HepG2 (cell line): ENCODE results near the gene KRI1. TPM values are rescaled to one million over a fixed set of nuclear protein-coding genes. Genes with fewer than 3 reads are reported as not detected.

Experiments
- CAMTA2 ChIP-seq: sonication (generic); formaldehyde crosslinking; IDR thresholded peaks from 2 replicates; pipeline ENCODE4 v1.4.0; 2020; ENCODE audit warnings: mild to moderate bottlenecking, missing genetic modification reagents, borderline replicate concordance
- KDM2A ChIP-seq: sonication (generic); formaldehyde crosslinking; IDR thresholded peaks from 2 replicates; pipeline ENCODE4 v1.4.0; 2020; ENCODE audit warnings: low read depth, missing genetic modification reagents, borderline replicate concordance
- PHB2 ChIP-seq: fragments of 450-650 bp; IDR thresholded peaks from 2 replicates; pipeline ENCODE4 v1.6.1; 2018; ENCODE audit not compliant: partially characterized antibody
- SMARCE1 ChIP-seq: fragments of 450-650 bp; IDR thresholded peaks from 2 replicates; pipeline ENCODE4 v1.6.1; 2017; ENCODE audit warnings: borderline replicate concordance
- ZFP90 ChIP-seq: sonication (generic); formaldehyde crosslinking; IDR thresholded peaks from 2 replicates; pipeline ENCODE4 v1.8.0; 2022; ENCODE audit warnings: missing genetic modification reagents, mild to moderate bottlenecking, inconsistent platforms, borderline replicate concordance
- ZNF556 ChIP-seq: sonication (generic); formaldehyde crosslinking; IDR thresholded peaks from 2 replicates; pipeline ENCODE4 v1.4.0; 2020; ENCODE audit warnings: mild to moderate bottlenecking, missing genetic modification reagents, borderline replicate concordance
- ZNF709 ChIP-seq: sonication (generic); formaldehyde crosslinking; IDR thresholded peaks from 2 replicates; pipeline ENCODE4 v1.5.0; 2020; ENCODE audit warnings: mild to moderate bottlenecking, missing genetic modification reagents
- ZZZ3 ChIP-seq: sonication (generic); formaldehyde crosslinking; IDR thresholded peaks from 2 replicates; pipeline ENCODE4 v1.4.0; 2020; ENCODE audit warnings: missing genetic modification reagents, mild to moderate bottlenecking, borderline replicate concordance
- polyA plus RNA-seq, 8 experiments: library from polyadenylated mRNA; depleted of rRNA in 3 of 8; stranded (reverse) in 7 of 8; unstranded in 1 of 8; fragments of >200 nt; fragmentation: Illumina TruSeq in 4 of 8; extraction: Trizol in 4 of 8; gene quantifications; 2 replicates each; pipeline versions ENCODE4 v1.2.1 to v1.2.3, GENCODE V29; 2011 to 2016; ENCODE audit warnings: low read depth in 4 of 8, missing spikeins in 1 of 8, mixed read lengths in 1 of 8; ENCODE audit not compliant: insufficient read depth in 1 of 8
- total RNA-seq, 5 experiments: library from RNA; depleted of rRNA; stranded (reverse); fragments of >200 nt; fragmentation: Illumina TruSeq; extraction: Trizol; gene quantifications; 2 replicates each; pipeline ENCODE4 v1.2.3, GENCODE V29; 2016; ENCODE audit warnings: low read depth in 1 of 5
- TF ChIP-seq, protein P1 (sequence below): sonication (generic); formaldehyde crosslinking; IDR thresholded peaks from 2 replicates; pipeline ENCODE4 v1.4.0; 2020; ENCODE audit warnings: missing genetic modification reagents, borderline replicate concordance
- TF ChIP-seq, protein P2 (sequence below): sonication (generic); formaldehyde crosslinking; IDR thresholded peaks from 2 replicates; pipeline ENCODE4 v1.5.0; 2020; ENCODE audit warnings: mild to moderate bottlenecking, missing genetic modification reagents, borderline replicate concordance
- TF ChIP-seq, protein P3 (sequence below): IDR thresholded peaks from 2 replicates; pipeline ENCODE4 v1.6.1; 2016; ENCODE audit warnings: low read depth, borderline replicate concordance
- TF ChIP-seq, protein P4 (sequence below): IDR thresholded peaks from 2 replicates; pipeline ENCODE4 v1.6.1; 2016; ENCODE audit warnings: mild to moderate bottlenecking

Gene KRI1
- total and polyA plus RNA-seq, 2 of the 13 experiments (the other 11 are each of a cell fraction or from before 2014, with no cell fraction given): 9.1 to 11.7 TPM

DNA sequence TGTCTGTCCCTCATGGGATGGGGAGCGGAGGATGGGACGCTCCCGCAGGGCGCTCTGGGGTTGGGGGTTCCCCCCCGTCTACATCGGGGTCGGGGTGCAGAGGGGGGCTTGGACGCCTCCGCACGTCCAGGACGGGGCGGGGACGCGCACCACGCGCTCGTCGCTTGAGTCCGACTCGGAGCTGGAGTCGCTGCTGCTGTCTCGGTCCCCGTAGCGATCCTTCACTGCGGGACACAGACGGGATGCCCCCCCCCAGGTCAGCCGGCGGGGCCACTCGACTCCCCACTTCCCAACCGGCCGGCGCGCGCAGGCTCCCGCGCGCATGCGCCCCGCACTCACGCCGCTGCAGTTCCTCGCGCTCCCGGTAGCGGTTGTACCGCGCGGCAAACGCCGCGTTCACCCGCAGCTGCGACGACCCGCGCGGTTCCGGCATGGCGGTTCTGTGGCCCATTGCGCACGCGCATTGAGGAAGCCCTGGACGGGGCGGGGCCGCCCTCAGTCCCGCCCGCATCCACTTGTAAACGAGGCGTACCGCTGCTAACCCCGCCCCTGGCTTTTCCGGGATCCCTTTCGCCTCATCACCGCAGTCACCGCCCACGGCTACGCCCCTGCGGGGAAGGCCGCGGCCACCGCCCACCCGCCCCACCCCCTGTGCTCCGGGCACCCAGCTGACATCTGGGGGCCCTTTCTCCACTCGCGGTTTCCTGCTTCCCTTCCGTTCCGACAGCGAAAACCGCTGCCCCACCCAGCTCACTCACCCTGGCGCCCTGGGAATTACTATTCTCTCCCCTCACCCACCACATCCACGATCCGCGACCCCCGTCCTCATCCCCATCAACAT lies at the start of gene KRI1 (continued):
- TF ChIP-seq, protein P1, sequence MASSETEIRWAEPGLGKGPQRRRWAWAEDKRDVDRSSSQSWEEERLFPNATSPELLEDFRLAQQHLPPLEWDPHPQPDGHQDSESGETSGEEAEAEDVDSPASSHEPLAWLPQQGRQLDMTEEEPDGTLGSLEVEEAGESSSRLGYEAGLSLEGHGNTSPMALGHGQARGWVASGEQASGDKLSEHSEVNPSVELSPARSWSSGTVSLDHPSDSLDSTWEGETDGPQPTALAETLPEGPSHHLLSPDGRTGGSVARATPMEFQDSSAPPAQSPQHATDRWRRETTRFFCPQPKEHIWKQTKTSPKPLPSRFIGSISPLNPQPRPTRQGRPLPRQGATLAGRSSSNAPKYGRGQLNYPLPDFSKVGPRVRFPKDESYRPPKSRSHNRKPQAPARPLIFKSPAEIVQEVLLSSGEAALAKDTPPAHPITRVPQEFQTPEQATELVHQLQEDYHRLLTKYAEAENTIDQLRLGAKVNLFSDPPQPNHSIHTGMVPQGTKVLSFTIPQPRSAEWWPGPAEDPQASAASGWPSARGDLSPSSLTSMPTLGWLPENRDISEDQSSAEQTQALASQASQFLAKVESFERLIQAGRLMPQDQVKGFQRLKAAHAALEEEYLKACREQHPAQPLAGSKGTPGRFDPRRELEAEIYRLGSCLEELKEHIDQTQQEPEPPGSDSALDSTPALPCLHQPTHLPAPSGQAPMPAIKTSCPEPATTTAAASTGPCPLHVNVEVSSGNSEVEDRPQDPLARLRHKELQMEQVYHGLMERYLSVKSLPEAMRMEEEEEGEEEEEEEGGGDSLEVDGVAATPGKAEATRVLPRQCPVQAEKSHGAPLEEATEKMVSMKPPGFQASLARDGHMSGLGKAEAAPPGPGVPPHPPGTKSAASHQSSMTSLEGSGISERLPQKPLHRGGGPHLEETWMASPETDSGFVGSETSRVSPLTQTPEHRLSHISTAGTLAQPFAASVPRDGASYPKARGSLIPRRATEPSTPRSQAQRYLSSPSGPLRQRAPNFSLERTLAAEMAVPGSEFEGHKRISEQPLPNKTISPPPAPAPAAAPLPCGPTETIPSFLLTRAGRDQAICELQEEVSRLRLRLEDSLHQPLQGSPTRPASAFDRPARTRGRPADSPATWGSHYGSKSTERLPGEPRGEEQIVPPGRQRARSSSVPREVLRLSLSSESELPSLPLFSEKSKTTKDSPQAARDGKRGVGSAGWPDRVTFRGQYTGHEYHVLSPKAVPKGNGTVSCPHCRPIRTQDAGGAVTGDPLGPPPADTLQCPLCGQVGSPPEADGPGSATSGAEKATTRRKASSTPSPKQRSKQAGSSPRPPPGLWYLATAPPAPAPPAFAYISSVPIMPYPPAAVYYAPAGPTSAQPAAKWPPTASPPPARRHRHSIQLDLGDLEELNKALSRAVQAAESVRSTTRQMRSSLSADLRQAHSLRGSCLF: no peak
- TF ChIP-seq SMARCE1 (no peak), CAMTA2 (CRISPR knock-in tag) (0 out of 2 replicates have a peak, but pooled peaks have one; percentile 60), ZZZ3 (CRISPR knock-in tag) (0 out of 2 replicates have a peak, but pooled peaks have one; percentile 33), PHB2 (no peak), ZFP90 (CRISPR knock-in tag) (peak; percentile 75; the same call in 1 of the 2 replicates), KDM2A (peak; percentile 91), ZNF709 (CRISPR knock-in tag) (peak; percentile 93), ZNF556 (CRISPR knock-in tag) (no peak)
- TF ChIP-seq, protein P2, sequence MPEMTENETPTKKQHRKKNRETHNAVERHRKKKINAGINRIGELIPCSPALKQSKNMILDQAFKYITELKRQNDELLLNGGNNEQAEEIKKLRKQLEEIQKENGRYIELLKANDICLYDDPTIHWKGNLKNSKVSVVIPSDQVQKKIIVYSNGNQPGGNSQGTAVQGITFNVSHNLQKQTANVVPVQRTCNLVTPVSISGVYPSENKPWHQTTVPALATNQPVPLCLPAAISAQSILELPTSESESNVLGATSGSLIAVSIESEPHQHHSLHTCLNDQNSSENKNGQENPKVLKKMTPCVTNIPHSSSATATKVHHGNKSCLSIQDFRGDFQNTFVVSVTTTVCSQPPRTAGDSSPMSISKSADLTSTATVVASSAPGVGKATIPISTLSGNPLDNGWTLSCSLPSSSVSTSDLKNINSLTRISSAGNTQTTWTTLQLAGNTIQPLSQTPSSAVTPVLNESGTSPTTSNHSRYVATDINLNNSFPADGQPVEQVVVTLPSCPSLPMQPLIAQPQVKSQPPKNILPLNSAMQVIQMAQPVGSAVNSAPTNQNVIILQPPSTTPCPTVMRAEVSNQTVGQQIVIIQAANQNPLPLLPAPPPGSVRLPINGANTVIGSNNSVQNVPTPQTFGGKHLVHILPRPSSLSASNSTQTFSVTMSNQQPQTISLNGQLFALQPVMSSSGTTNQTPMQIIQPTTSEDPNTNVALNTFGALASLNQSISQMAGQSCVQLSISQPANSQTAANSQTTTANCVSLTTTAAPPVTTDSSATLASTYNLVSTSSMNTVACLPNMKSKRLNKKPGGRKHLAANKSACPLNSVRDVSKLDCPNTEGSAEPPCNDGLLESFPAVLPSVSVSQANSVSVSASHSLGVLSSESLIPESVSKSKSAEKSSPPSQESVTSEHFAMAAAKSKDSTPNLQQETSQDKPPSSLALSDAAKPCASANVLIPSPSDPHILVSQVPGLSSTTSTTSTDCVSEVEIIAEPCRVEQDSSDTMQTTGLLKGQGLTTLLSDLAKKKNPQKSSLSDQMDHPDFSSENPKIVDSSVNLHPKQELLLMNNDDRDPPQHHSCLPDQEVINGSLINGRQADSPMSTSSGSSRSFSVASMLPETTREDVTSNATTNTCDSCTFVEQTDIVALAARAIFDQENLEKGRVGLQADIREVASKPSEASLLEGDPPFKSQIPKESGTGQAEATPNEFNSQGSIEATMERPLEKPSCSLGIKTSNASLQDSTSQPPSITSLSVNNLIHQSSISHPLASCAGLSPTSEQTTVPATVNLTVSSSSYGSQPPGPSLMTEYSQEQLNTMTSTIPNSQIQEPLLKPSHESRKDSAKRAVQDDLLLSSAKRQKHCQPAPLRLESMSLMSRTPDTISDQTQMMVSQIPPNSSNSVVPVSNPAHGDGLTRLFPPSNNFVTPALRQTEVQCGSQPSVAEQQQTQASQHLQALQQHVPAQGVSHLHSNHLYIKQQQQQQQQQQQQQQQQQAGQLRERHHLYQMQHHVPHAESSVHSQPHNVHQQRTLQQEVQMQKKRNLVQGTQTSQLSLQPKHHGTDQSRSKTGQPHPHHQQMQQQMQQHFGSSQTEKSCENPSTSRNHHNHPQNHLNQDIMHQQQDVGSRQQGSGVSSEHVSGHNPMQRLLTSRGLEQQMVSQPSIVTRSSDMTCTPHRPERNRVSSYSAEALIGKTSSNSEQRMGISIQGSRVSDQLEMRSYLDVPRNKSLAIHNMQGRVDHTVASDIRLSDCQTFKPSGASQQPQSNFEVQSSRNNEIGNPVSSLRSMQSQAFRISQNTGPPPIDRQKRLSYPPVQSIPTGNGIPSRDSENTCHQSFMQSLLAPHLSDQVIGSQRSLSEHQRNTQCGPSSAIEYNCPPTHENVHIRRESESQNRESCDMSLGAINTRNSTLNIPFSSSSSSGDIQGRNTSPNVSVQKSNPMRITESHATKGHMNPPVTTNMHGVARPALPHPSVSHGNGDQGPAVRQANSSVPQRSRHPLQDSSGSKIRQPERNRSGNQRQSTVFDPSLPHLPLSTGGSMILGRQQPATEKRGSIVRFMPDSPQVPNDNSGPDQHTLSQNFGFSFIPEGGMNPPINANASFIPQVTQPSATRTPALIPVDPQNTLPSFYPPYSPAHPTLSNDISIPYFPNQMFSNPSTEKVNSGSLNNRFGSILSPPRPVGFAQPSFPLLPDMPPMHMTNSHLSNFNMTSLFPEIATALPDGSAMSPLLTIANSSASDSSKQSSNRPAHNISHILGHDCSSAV (CRISPR knock-in tag): peak; percentile 84; the same call in 1 of the 2 replicates
- TF ChIP-seq, protein P3, sequence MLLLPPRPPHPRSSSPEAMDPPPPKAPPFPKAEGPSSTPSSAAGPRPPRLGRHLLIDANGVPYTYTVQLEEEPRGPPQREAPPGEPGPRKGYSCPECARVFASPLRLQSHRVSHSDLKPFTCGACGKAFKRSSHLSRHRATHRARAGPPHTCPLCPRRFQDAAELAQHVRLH (CRISPR knock-in tag): peak; percentile 96; the same call in 1 of the 2 replicates
- TF ChIP-seq, protein P4, sequence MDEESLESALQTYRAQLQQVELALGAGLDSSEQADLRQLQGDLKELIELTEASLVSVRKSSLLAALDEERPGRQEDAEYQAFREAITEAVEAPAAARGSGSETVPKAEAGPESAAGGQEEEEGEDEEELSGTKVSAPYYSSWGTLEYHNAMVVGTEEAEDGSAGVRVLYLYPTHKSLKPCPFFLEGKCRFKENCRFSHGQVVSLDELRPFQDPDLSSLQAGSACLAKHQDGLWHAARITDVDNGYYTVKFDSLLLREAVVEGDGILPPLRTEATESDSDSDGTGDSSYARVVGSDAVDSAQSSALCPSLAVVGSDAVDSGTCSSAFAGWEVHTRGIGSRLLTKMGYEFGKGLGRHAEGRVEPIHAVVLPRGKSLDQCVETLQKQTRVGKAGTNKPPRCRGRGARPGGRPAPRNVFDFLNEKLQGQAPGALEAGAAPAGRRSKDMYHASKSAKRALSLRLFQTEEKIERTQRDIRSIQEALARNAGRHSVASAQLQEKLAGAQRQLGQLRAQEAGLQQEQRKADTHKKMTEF (CRISPR knock-in tag): peak; percentile 95
